Skeletal muscle tissue (tissue), 4 donors: ENCODE results near the gene CDC42EP3. TPM values are rescaled to one million over a fixed set of nuclear protein-coding genes. Genes with fewer than 3 reads are reported as not detected.

Experiments
- H3K27ac ChIP-seq: one replicate; pipeline ENCODE4 v1.7.0; 2013; ENCODE audit warnings: mild to moderate bottlenecking, low read depth, low read length, inconsistent platforms
- H3K27me3 ChIP-seq, 3 donors: one replicate each; pipeline ENCODE4 v1.7.0; 2013; ENCODE audit warnings: low read length in 3 of 3; ENCODE audit not compliant: control insufficient read depth in 3 of 3, insufficient read depth in 3 of 3
- H3K36me3 ChIP-seq, 3 donors: one replicate each; pipeline ENCODE4 v1.7.0; 2013; ENCODE audit warnings: low read length in 3 of 3; ENCODE audit not compliant: control insufficient read depth in 3 of 3, insufficient read depth in 3 of 3
- H3K4me1 ChIP-seq, 3 donors: one replicate each; pipeline ENCODE4 v1.7.0; 2013; ENCODE audit warnings: low read length in 3 of 3, mild to moderate bottlenecking in 3 of 3; ENCODE audit not compliant: control insufficient read depth in 3 of 3, insufficient read depth in 3 of 3
- H3K4me3 ChIP-seq, 3 donors: one replicate each; pipeline ENCODE4 v1.7.0; 2013; ENCODE audit warnings: low read length in 3 of 3
- H3K9ac ChIP-seq, 3 donors: one replicate each; pipeline ENCODE4 v1.7.0; 2013; ENCODE audit warnings: low read length in 3 of 3, mild to moderate bottlenecking in 3 of 3, moderate library complexity in 2 of 3, low read depth in 1 of 3
- H3K9me3 ChIP-seq, 3 donors: one replicate each; pipeline ENCODE4 v1.7.0; 2013; ENCODE audit warnings: low read length in 3 of 3; ENCODE audit not compliant: control insufficient read depth in 3 of 3
- total RNA-seq: library from RNA; depleted of rRNA; stranded (reverse); fragments of >200 nt; gene quantifications from one replicate; pipeline ENCODE4 v1.2.3, GENCODE V29; 2014
- donor health status: Osteomylitis.

Gene CDC42EP3
- total RNA-seq, 1 donor from 2014 or later = 3.7 TPM

DNA sequence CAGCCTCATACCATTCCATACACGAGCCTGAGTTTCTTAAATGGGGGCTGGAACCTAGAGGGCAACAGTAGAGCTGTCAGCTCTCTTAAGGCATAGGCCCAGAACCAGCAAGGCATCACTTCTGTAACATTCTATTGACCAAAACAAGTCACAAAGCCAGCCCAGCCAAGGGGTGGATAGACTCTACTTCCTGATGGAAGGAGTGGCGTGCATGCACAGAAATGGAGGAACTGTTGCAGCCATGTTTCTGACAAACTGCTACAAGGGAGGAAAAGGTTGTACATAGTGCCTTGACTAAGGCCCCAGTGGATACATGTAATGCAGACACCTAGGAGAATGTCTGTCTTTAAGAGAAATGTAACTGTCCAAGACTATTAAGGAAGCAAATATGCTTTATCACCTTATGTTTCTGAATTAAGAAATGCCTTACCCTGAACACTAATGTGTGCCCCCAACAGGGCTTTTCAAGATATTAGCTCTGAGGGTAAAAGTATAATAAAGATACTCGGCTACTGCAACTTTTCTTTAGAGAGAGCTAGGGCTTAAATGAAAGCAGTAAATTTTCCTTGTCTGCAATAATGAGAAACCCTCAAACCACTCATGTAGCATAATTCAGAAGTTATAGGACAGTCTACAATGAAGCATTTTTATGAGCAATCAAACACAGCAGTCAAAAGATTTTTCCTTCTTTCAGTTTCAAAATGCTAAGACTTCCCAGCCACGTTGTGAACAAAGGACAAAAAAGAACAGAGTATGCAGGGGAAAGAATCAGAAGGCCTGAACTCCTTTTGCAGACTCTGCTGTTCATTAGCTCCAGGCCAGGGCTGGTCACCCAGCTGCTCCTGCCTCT lies 35.1 kb upstream of the CDC42EP3 start:
- Histone ChIP-seq H3K36me3 (no peaks in the 10 kb centered on the region), H3K27ac (no peak overlapping the region), H3K4me3 (no peak overlapping the region), H3K9ac (no peak overlapping the region), H3K27me3 (no peaks in the 10 kb centered on the region), H3K4me1 (no peaks in the 10 kb centered on the region), H3K9me3 (no peaks in the 10 kb centered on the region)

DNA sequence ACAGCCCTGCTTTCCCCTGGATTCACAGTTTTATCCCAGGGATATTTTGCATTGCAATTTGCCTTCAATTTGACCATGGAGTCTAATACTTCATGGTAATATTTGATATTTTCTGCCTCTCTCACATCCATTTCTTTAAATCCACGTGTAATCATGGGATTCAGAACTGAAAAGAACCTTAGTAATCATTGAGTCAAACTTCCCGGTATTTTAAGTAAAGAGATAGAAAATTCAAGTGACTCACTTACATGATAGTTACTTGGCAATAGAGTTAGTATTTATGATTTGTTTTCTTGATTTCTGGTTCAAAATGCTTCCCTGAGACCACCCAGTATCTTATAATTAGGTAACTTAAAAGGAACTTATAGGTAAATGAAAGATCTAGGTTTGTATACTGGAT lies 33.7 kb upstream of the CDC42EP3 start:
- no peaks in the 10 kb centered on the region for H3K4me1 ChIP-seq
- H3K9ac ChIP-seq = no peak overlapping the region
- no peak overlapping the region for H3K27ac ChIP-seq

DNA sequence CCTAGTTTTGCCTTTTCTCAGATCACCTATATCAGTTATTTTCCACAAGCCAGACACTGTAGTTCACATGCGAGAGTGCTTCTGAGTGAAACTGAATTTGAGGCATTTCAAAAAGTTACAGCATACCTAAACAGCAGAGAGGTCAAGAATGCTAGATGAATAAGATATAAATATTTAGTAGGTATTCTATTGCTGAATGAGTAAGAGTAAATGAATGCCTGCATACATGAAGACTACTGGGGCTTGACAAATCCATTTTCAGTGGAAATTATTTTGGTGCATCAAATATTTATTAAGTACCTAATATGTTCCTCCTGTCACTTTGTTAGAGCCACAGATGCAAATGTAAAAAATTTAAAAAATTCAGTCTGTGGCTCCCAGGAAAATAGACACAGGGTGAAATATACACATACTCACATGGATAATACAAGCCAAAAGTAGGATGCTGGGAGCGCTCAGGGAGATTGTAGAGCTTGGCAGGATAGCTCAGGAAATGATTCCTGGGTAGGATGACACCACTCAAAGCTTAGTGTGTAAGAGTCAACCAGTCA lies 27.6 kb upstream of the CDC42EP3 start:
- H3K36me3 ChIP-seq = no peaks in the 10 kb centered on the region
- H3K9ac ChIP-seq = no peak overlapping the region
- H3K27ac ChIP-seq = no peak overlapping the region
- H3K9me3 ChIP-seq = no peaks in the 10 kb centered on the region
- H3K4me3 ChIP-seq = no peak overlapping the region
- H3K27me3 ChIP-seq = no peaks in the 10 kb centered on the region
- no peaks in the 10 kb centered on the region for H3K4me1 ChIP-seq

More for the DNA sequence above, 33.7 kb upstream of the CDC42EP3 start:
- Histone ChIP-seq H3K9me3 (no peaks in the 10 kb centered on the region), H3K4me3 (no peak overlapping the region), H3K27me3 (no peaks in the 10 kb centered on the region), H3K36me3 (no peaks in the 10 kb centered on the region)

DNA sequence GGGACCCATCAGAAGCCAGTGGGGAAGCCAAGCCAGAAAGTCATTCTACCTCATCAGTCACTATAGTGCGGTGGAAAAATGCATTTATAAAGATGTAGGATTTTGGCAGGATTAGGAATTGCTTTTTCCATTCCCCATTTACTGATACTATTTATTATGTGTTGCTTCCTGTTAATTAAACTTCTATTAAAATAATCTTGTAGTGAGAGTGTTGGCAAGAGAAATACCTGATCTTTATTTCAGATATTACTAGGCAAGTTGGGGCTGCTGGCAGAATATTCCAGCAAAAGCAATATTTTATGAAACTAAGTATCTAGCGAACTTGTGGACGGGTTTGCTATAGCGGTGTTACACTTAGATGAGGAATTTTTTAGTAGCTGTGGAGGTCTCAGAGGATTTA lies 23.9 kb upstream of the CDC42EP3 start:
- H3K4me1 ChIP-seq = no peaks in the 10 kb centered on the region
- H3K9me3 ChIP-seq = no peaks in the 10 kb centered on the region
- no peak overlapping the region for H3K27ac ChIP-seq
- no peaks in the 10 kb centered on the region for H3K27me3 ChIP-seq
- H3K9ac ChIP-seq = no peak overlapping the region
- H3K4me3 ChIP-seq = no peak overlapping the region
- no peaks in the 10 kb centered on the region for H3K36me3 ChIP-seq

DNA sequence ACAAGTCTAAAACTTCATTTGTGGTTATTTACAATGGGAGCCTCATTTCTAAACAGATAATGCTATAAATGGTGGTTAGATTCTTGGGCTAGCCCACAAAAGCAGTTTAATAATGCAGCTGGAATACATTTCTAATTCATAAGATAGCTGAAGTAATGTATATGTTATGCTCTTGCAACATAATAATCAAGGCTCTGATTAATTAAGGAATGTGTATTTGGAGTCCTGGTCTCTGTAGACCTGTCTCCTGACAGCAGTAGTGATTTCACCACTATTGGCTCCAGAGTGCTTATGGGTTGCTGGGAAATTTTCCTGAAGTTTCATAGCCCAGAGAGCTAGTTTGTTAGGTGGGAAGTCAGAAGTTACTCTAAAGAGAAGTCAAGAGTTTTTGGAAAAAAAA lies 21.3 kb upstream of the CDC42EP3 start:
- Histone ChIP-seq H3K9me3 (no peaks in the 10 kb centered on the region), H3K27me3 (no peaks in the 10 kb centered on the region), H3K9ac (no peak overlapping the region), H3K36me3 (no peaks in the 10 kb centered on the region), H3K27ac (no peak overlapping the region), H3K4me3 (no peak overlapping the region), H3K4me1 (peaks cover 6 to 14% (median 11%) of the 10 kb centered on the region in 3 donors)

DNA sequence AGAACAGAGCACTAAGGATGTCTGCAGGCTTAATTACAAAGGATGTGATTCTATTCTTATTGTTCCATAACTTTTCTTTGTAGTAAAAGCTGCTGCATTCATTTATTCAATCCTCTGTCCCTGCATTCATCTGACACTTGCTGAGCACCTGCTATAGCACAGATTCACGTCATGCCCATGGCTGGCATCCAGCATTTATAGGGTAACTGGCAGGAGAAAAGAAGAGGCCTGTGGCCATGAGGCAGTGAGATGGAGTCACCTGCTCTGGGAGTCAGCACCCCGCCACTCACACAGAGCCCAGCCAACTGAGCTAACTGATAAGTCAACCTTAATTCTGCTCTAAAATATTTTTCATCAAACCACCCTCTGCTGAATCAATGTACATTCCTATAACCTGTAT lies 18.3 kb upstream of the CDC42EP3 start:
- H3K36me3 ChIP-seq = no peaks in the 10 kb centered on the region
- H3K4me3 ChIP-seq = no peak overlapping the region
- H3K9ac ChIP-seq = no peak overlapping the region
- H3K27ac ChIP-seq = no peak overlapping the region
- H3K4me1 ChIP-seq = peaks cover 6 to 14% (median 11%) of the 10 kb centered on the region in 3 donors
- H3K9me3 ChIP-seq = no peaks in the 10 kb centered on the region
- H3K27me3 ChIP-seq = no peaks in the 10 kb centered on the region

DNA sequence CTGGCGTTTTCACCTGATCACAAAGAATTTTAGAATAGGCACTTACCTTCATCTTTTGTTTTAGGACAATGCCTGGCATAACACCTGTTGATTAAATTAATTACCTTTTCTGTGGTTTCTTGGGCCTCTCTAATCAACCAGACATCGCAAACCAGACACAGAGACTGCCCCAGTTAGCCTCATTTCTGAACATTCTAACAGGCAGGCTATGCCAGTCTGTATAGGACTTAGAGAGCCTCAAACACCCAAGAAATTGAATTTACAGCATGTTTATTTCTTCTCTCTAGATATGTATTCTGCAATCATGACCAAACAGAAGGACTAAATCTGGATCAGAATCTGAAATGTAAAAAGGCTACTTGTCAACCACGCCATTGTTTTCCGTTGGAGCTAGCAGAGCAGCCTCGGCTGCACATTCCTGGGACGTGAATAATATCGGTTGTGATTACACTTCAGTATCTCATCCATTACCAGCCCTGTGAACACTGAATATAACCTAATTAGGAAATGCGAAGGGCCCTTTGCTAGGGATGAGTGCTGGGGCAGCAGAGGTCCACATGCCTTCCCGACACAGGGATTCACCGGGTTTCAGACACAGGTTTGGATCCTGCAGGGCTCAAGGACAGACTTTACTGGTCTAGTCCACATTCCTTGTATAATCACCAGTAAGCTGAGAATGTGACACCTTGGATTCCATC lies 17.5 kb upstream of the CDC42EP3 start:
- Histone ChIP-seq H3K27ac (no peak overlapping the region), H3K9ac (peak overlapping the region in 1 of 3 donors; percentile 4), H3K27me3 (no peaks in the 10 kb centered on the region), H3K4me3 (peak overlapping the region in 1 of 3 donors; percentile 46), H3K36me3 (no peaks in the 10 kb centered on the region), H3K9me3 (no peaks in the 10 kb centered on the region), H3K4me1 (peaks cover 6 to 14% (median 11%) of the 10 kb centered on the region in 3 donors)

DNA sequence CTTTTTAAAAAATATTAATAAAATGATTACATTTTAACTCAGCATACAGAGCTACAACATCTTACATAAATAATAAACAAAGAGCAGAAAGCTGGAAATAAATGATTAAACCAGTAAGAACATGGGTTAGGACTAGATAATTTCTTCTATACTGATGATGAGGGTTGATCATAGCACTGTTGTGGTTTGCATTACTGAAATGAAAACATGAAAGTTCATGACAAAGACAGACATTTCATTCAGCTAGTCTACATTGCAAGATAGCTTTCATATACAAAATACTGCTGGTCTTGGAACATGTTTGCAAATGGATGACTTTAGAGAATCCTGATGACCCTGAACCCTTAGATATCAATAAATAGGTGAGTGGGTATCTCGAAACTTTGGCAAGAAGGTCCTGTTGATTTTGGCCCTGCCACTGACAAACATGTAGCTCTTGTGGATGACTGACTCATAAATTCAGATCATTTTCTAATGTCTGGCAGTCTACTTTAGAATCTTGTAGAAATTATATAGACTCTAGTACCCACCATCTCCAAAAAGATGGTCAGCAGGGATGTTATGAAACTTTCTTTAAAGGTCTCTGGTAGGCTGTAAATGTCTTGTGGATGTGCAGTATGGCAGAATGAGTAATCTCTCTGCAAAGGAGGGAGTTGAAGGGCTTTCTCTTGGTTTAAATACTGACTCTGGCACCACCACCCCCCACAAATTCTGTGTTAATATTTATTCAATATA lies 15.5 kb upstream of the CDC42EP3 start:
- Histone ChIP-seq H3K9me3 (no peaks in the 10 kb centered on the region), H3K4me3 (no peak overlapping the region), H3K9ac (no peak overlapping the region), H3K27me3 (no peaks in the 10 kb centered on the region), H3K4me1 (peaks cover 6 to 14% (median 11%) of the 10 kb centered on the region in 3 donors), H3K27ac (no peak overlapping the region), H3K36me3 (no peaks in the 10 kb centered on the region)

DNA sequence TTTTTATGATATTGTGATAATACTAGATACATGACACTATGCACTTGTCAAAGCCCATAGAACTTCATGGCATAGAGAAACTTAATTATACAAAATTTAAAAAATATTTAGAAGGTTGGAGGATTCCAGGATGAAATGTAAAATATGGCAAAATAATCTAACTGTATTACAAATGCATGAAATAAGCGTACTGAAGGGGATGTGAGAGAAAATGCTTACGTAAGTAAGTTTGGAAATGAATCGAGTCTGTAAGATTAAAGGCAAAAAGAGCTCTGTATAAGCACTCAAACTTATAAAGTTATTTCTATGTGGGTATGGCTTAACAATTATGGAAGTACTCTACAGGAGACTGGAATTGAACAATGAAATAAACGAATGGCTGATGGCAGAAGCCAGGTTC lies 13.4 kb upstream of the CDC42EP3 start:
- Histone ChIP-seq H3K9me3 (no peaks in the 10 kb centered on the region), H3K4me3 (no peak overlapping the region), H3K27me3 (no peaks in the 10 kb centered on the region), H3K27ac (no peak overlapping the region), H3K4me1 (peaks cover 6 to 11% (median 10%) of the 10 kb centered on the region in 3 donors), H3K9ac (no peak overlapping the region), H3K36me3 (no peaks in the 10 kb centered on the region)
